TTC549 (cell line): ENCODE measurements around the gene ZNF486.
"Not testable (repeated sequence)": the region's sequence is repeated elsewhere in the genome, so short reads cannot be mapped to it uniquely, and the experiment has no call there.

Experiments used
- FAIRE-seq: peaks from 2 replicates; lab custom pipeline; 2012; peaks lifted over from hg19 to GRCh38; lab: Jason Lieb, UNC

Gene ZNF486

GRCh38 chr19:20235156-20235555 is 68.1 kb downstream of the ZNF486 start:
- no peak for FAIRE-seq

- FAIRE-seq = no peak
These were observed 71.0 kb downstream of the ZNF486 start for GRCh38 chr19:20237773-20238623.

DNA sequence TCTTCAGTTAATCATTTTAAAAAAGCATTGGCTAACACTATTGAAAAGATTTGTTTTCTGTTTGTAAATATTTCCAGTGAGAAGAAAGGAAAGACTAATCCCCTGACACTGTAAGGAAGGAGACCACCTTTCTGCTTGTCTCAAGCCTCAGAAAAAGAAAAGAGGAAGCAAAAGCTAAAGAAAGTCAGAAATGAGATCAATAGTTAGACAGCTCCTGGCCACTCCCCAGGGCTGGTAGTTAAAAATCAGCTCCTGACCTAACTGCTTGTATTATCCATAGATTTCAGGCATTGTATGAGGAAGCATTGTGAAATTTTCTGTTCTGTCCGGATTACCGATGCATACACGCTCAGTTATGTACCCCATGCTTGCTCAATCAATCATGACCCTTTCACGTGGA is 76.6 kb downstream of the ZNF486 start:
- FAIRE-seq = no peak

DNA sequence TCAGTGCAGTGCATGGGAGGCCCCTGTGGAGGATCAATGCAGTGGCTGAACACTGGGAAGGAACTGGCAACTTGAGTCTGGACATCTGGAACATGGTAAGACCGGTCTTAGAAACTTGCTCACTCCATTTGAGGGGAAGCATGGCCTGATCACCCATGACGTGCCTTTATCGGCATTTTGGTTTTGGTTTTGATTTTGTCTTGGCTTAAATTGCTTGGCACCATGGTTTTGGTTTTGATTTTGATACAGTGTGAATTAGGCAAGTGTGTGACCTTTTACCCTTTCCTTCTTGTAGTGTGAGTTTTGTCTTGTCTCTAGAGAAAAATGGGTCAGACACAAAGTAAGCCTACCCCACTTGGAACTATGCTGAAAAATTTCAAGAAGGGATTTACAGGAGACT is 77.3 kb downstream of the ZNF486 start:
- FAIRE-seq = no peak

DNA sequence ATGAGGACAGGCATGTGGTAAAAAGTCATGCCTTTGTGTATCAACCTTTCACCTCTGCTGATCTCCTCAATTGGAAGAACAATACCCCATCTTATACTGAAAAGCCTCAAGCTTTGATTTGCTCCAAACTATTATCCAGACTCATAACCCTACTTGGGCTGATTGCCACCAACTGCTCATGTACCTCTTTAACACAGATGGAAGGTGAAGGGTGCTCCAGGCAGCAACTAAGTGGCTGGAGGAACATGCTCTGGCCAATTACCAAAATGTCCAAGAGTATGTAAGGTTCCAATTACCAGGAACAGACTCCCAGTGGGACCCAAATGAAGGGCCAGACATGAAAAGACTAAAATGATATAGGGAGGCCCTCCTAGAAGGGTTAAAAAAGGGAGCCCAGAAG is 78.3 kb downstream of the ZNF486 start:
- FAIRE-seq = no peak

GRCh38 chr19:20247016-20247683 is 80.1 kb downstream of the ZNF486 start:
- FAIRE-seq = no peak

DNA sequence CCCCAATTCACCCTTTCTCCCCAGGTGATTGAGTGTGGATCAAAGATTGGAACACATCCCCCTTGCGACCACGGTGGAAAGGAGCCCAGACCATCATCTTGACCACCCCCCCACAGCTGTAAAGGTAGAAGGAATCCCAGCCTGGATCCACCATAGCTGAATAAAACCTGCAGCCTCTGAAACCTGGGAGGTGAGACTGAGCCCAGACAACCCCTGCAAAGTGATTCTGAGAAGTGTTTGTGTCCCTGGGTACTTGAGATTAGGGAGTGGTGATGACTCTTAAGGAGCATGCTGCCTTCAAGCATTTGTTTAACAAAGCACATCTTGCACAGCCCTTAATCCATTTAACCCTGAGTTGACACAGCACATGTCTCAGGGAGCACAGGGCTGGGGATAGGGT is 81.2 kb downstream of the ZNF486 start:
- FAIRE-seq = not testable (repeated sequence)
